ENCODE results near the gene EFHD1.
"Not testable (repeated sequence)": the region's sequence is repeated elsewhere in the genome, so short reads cannot be mapped to it uniquely, and the experiment has no call there.

The EFHD1 gene

DNA sequence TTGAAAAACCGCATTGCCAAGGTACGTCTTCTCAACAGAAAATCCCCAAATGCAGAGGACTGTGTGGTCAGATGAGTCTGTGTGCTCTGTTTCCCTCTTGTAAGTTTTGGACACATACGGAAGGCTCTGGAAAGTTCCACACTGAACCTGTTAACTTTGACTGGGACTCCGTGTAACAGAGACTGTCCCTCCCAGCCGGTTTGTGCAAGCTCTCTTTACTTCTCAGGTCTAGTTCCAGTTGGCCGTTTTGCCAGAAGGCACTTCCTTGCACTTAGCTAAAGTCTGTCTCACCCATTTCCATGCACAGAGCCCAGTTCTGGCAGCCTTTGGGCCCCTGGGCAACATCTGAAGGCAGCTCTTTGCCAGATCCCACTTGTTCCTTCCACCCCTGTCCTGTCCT lies 22.0 kb downstream of the EFHD1 start:
- FAIRE-seq: no peak

DNA sequence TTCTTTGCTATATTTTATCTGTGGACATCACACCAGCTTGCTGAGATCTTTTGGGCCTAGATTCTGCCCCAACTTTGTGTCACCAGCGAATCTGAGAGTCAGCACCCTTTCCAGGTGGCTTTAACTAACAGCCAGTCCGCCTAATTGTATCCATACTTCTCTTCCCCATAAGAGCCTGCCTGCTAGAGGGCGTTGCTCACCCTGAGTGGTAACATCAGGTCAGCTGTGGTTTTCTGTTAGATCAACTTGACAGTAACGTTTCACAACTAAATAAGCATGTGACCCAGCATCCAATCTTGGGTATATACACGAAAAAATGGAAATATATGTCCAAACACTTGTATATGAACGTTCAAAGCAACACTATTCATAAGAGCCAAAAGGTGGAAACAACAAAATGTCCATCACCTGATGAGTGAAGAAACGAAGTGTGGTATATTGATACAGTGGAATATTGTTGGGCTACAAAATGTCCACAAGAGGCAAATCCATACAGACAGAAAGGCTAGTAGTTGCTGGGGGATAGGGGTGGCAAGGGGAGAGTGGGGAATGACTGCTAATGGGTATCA lies 24.9 kb downstream of the EFHD1 start:
- FAIRE-seq: no peak

DNA sequence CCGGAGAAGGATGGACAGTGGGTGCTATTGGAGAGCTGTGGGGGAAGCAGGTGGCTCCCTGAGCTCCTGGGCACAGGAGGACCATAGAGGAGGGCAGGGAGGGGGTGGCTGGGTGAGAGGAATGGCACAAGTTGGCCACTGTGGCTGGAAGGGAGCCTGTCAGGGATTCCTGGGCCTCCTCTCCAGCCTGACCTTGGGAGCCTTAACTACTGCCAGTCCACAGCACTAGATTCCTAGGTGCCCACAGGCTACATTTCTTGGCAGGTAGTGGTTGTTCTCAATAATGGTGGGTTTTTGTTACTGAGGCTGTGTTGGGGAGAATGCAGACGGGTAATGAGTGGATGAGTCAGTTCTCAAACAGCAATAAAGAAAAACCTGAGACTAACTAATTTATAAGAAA lies 26.0 kb downstream of the EFHD1 start:
- no peak for FAIRE-seq

DNA sequence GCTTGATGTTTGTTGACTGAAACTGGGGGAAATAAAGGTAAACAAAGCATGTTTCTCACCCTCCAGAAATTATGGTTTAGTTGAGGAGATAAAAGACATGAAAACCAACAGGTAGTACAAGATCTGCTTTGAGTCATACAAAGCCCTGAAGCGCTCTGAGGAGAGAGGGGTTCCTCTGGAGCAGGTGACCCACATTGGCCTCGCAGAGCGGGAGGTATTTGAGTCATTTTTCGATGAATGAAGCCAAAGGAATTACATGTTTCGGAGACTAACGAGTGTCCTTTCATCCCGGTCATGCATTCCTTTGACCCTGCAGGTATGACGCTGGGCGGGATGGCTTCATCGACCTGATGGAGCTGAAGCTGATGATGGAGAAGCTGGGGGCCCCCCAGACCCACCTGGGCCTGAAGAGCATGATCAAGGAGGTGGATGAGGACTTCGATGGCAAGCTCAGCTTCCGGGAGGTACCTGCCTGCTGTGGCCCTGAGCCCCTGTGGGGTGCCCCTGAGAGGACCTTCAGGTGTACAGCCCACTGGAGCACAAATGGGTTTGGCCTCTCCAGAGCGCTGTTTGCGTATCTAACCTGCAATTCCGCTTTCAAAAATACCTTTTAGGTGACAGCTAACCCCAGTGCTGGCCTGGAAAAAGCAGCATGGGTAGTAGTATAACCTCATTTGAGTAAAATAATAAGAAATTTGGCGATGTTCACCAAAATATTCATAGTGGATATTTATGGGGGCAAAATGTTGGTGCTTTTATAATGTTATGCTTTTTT lies 29.3 kb downstream of the EFHD1 start:
- FAIRE-seq: no peak

DNA sequence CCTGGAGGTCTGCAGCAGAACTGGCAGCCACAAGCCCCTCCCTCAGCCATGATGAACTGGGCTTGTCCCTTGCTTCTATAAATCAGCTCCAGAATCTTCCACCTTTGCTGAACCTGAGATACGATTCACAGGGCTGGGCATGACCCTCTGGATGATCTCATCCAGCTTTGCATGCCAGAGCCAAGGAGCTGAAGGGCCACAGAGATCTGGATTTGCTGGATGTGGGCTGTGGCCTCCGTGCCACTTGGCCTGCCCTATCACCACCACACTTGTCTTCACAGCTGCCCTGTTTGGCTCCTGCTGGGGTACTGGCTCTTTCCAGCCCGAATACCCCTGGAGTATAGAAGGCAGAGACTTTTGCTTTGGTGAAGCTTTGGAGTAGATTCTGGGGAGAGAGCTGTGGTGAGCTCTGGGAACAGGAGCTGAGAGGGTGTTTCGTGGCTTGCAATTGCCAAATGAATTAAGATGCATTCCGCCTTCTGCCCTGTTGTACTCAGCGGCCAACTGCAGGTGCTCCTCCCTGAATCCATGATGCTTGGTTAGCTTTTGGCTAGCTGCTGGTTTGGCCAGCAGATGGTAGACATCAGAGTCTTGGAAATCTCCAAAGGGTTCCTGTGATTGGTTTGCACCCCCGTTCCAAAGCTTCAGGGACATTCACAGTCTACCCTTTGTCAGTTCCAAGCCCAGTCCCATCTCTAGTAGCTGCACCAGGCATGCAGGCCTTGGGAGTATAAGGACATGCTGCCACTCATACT lies 32.8 kb downstream of the EFHD1 start:
- no peak for FAIRE-seq

DNA sequence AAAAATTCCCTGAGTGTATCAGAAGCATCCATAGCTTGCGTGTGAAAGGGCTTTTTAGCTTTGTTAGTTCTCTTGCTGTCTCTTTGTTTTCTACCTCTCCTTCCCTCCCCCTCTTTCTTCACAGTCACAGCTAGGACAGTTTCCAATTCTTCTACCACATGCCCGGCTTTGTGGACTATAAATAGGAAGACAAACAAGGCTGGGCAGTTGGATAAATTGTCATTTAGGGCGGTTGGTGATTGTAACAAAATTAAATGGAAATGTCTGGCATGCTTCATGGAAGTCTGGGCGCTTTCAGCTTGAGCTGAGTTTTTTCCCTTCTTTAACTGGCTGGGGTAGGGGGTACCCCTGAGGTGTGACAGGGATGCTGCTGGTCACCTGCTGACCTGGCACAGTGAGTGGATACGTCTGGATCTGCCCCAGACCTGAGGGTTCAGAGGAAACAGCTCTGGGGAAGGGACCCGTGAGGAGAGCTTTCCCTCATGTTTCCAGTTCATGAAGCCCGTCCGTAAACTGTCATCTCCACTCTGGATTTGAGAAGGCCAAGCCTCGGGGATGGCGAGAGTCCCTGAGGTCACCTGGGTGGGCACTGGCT lies 34.7 kb downstream of the EFHD1 start:
- FAIRE-seq: no peak

DNA sequence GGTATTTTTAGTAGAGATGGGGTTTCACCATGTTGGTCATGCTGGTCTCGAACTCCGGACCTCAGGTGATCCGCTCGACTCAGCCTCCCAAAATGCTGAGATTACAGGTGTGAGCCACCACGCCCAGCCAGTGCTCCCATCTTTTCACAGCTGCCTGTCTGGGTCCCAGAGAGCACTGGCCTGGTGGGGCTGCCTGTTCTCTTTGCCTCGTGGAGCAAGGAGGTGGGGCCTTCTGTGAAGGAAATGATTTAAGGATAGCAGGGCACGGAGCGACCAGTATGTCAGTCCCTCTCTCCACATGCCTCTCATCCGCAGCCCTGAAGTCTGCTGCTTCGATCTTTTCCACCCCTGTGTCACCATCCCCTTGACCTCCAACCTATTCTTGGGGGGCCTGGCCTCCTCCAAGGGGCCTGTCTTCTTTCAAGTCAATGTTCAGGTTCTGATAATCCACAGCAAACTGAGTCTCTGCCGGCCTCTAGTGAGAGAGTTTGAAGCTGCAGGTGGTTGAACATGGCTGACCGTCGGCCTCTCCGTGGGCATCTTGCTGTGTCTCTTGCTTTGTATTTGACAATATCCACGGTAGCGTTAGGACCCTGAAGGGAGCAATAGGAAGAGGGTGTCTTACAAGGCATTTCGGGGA lies 35.5 kb downstream of the EFHD1 start:
- FAIRE-seq: no peak

GRCh38 chr2:232672588-232672987 lies 39.2 kb downstream of the EFHD1 start:
- FAIRE-seq: no peak

DNA sequence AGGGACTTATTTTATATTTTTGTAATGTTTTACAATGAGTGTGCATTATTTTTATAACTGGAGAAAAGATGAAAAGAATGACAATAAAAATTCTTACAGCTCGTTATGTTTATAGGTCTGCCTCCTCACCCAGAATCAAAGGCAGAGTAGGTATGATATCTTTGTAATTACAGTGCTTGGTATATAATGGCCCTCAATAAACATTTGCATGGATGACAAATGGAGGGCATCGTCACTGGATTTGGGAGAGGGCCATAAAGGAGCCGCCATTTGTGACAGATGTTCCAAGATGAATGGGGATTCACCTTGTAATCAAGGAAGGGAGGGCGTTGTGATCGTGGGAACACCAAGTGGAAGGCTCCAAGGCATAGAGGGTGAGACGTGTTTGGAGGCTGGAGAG lies 41.1 kb downstream of the EFHD1 start:
- FAIRE-seq: no peak

- no peak for FAIRE-seq
Observed at GRCh38 chr2:232675381-232675780, 42.0 kb downstream of the EFHD1 start.

- FAIRE-seq: no peak
Observed at GRCh38 chr2:232680006-232680405, 46.6 kb downstream of the EFHD1 start.

GRCh38 chr2:232681527-232681926 lies 48.1 kb downstream of the EFHD1 start:
- FAIRE-seq: no peak

GRCh38 chr2:232683368-232683767 lies 50.0 kb downstream of the EFHD1 start:
- no peak for FAIRE-seq

- FAIRE-seq: not testable (repeated sequence)
Observed at GRCh38 chr2:232685391-232685790, 52.0 kb downstream of the EFHD1 start.

- no peak for FAIRE-seq
Observed at GRCh38 chr2:232687382-232688160, 54.2 kb downstream of the EFHD1 start.

GRCh38 chr2:232688201-232688600 lies 54.8 kb downstream of the EFHD1 start:
- FAIRE-seq: no peak

DNA sequence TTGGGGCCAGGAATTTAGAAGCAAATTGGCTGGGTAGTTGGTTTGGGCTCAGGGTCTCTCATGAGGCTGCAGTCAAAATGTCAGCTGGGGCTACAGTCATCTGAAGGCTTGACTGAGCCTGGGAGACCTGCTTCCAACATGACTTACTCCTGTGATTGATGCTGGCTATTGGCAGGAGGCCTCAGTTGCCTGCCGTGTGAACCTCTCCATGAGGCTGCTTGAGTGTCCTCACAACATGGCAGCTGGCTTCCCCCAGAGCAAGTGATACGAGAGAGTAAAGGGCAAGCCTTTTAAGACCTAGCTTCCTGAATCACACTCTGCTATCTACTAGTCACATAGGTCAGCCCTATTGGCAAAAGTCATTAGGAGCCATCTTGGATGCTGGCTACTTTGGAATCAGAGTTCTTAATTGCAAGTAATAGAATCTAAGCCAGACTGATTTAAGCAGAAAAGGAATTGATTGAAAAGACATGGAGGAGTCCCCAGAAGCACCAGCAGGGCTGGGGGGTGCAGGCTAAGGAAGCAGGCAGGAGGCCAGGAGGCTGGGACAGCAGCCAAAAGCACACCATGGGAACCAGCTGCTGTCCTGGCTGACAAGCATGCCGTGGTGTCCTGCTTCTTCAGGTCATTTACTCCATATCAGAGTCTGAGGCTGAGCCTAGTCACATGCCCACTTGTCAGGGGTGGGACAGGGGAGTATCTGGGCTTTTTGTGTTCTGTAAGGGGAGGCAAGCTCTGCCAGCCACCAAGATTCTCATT lies 55.9 kb downstream of the EFHD1 start:
- FAIRE-seq: no peak

DNA sequence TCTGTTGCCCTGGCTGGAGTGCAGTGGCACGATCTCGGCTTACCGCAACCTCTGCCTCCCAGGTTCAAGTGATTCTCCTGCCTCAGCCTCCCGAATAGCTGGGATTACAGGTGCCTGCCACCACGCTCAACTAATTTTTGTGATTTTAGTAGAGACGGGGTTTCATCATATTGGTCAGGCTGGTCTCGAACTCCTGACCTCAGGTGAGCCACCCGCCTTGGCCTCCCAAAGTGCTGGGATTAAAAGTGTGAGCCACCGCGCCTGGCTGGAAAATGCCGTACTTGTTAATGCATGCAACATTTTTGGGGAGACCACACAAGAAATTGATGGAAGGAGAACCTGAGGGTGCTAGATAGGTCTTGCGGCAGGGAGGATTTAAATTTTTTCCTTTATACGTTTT lies 57.7 kb downstream of the EFHD1 start:
- FAIRE-seq: not testable (repeated sequence)

GRCh38 chr2:232693344-232693743 lies 59.9 kb downstream of the EFHD1 start:
- FAIRE-seq: no peak

- no peak for FAIRE-seq
Observed at GRCh38 chr2:232696609-232697058, 63.2 kb downstream of the EFHD1 start.

DNA sequence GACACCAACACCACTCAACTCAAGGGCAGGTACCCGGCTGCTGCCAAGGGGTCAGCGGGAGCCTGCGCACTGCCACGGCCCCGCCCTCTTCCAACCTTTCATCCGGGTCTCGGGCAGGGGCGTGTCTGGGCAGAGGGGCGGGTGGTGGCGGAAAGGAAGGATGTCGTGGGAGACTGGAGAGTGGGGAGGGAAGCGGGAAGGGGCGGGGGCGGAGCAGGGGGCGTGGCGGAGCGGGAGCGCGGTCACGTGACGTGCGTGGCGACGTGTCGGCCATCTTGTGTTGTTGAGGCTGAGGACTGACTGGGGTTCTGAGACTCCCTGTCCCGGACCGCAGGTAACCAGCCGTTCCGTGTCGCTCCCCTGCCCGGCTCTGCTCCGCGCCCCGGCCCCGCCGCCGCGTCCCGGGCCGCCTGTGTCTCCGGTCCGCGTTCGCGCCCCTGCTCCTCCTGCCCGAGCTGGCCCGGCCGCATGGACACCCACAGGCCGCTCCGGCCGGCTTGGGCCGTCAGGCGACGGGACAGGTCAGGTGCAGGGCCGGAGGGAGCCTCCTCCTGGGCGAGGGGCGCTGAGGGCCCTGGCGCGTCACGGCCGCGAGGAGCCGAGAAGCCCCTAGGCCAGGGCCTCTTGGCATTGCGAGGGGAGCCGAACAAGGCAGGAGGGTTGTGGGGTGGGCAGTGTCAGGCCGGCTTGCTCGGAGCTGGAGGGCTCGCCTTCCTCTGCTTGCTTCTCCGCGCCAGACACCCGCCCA lies 63.8 kb downstream of the EFHD1 start, which contains the start of gene GIGYF2:
Gene GIGYF2 (plus strand): TSS at position 273 of the 748 bp plus-strand sequence. CDS start 37,867 bp downstream, outside the sequence.
- FAIRE-seq: no peak
